GM12878 (cell line): ENCODE measurements around the gene ACACB. TPM values are rescaled to one million over a fixed set of nuclear protein-coding genes. Genes with fewer than 3 reads are reported as not detected.

ENCODE experiments used
- ATAC-seq: fragments of 200-7000 bp; cut with Tn5 transposase; 3 replicates; pipeline ENCODE4 v1.9.1; 2020; ENCODE audit warnings: mild to moderate bottlenecking, moderate library complexity
- BruUV-seq: library from RNA; stranded (reverse); fragments of 400-500 nt; replicated peaks from 2 replicates; lab custom pipeline; 2021; lab: Mats Ljungman, UMichigan
- CTCF ChIA-PET: fragments of 300-600 bp; sonication (Branson Sonifier 250); formaldehyde crosslinking; extraction: SDS; loops from one replicate; lab custom pipeline; 2021; ENCODE audit warnings: inconsistent platforms; lab: Yijun Ruan, JAX
- POLR2A ChIA-PET: fragments of 350-600 bp; formaldehyde crosslinking; extraction: SDS; loops from one replicate; lab custom pipeline; 2021; ENCODE audit warnings: inconsistent platforms; lab: Charles Lee
- RAD21 ChIA-PET: fragments of 300-600 bp; sonication (Branson Sonifier 250); formaldehyde crosslinking; loops from one replicate; lab custom pipeline; 2023; ENCODE audit warnings: antibody characterized with exemption; ENCODE audit not compliant: unreplicated experiment; lab: Charles Lee
- SMC1A ChIA-PET: fragments of 300-600 bp; sonication (Branson Sonifier 250); formaldehyde crosslinking; loops from one replicate; lab custom pipeline; 2023; ENCODE audit not compliant: unreplicated experiment, uncharacterized antibody; lab: Charles Lee
- DNase-seq: peaks from one replicate; pipeline ENCODE4 v3.0.0-alpha.2; 2011; ENCODE audit warnings: low read depth, low spot score
- FAIRE-seq: peaks from 3 replicates; lab custom pipeline; 2011; peaks lifted over from hg19 to GRCh38; lab: Jason Lieb, UNC
- H2AFZ ChIP-seq: 2 replicates; pipeline ENCODE4 v1.6.0; 2011; ENCODE audit warnings: low read depth, low read length, control low read depth; ENCODE audit not compliant: control insufficient read depth
- H3K27ac ChIP-seq: 2 replicates; pipeline ENCODE4 v1.5.1; 2011; ENCODE audit warnings: control low read depth; ENCODE audit not compliant: control insufficient read depth, insufficient read depth
- H3K27me3 ChIP-seq, 2 experiments: replicated peaks in 1 of 2; 2 replicates each; pipeline versions ENCODE4 v1.6.0 to v1.6.1; 2011; ENCODE audit warnings: low read length in 1 of 2; ENCODE audit not compliant: control insufficient read depth in 2 of 2, insufficient read depth in 2 of 2
- H3K36me3 ChIP-seq, 2 experiments: 2 replicates each; pipeline ENCODE4 v1.5.1; 2011; ENCODE audit warnings: low read length in 1 of 2; ENCODE audit not compliant: control insufficient read depth in 2 of 2, insufficient read depth in 2 of 2
- H3K4me1 ChIP-seq: 2 replicates; pipeline ENCODE4 v1.6.1; 2011; ENCODE audit warnings: mild to moderate bottlenecking, low read length, moderate library complexity, mixed read lengths; ENCODE audit not compliant: control insufficient read depth, insufficient read depth
- H3K4me2 ChIP-seq: 2 replicates; pipeline ENCODE4 v1.6.0; 2011; ENCODE audit warnings: control low read depth; ENCODE audit not compliant: control insufficient read depth, insufficient read depth
- H3K4me3 ChIP-seq: fragments of 200-600 bp; sonication (generic); 2 replicates; pipeline ENCODE4 v1.5.1; 2016
- H3K79me2 ChIP-seq: 2 replicates; pipeline ENCODE4 v1.6.0; 2011; ENCODE audit warnings: low read length; ENCODE audit not compliant: control insufficient read depth, insufficient read depth
- H3K9ac ChIP-seq: 2 replicates; pipeline ENCODE4 v1.8.0; 2011; ENCODE audit warnings: low read length, control low read depth, mixed read lengths; ENCODE audit not compliant: control insufficient read depth, insufficient read depth
- H3K9me3 ChIP-seq: replicated peaks from 3 replicates; pipeline ENCODE4 v1.5.1; 2011; ENCODE audit warnings: mild to moderate bottlenecking, low read length; ENCODE audit not compliant: control insufficient read depth, insufficient read depth
- H4K20me1 ChIP-seq: 2 replicates; pipeline ENCODE4 v1.6.0; 2011; ENCODE audit not compliant: control insufficient read depth, insufficient read depth
- ATF2 ChIP-seq: IDR thresholded peaks from 2 replicates; pipeline ENCODE4 v1.6.1; 2012; ENCODE audit warnings: low read length, inconsistent platforms
- EZH2 ChIP-seq: IDR thresholded peaks from 2 replicates; pipeline ENCODE4 v1.6.1; 2012; ENCODE audit warnings: low read depth, mild to moderate bottlenecking, control low read depth, inconsistent platforms, low read length, borderline replicate concordance; ENCODE audit not compliant: control insufficient read depth
- FOXM1 ChIP-seq: IDR thresholded peaks from 2 replicates; pipeline ENCODE4 v1.6.1; 2012; ENCODE audit warnings: low read depth, mild to moderate bottlenecking, inconsistent platforms, low read length, moderate library complexity
- IKZF2 ChIP-seq, 2 experiments: fragments of 450-650 bp; IDR thresholded peaks; 2 replicates each; pipeline ENCODE4 v1.6.1; 2017; ENCODE audit warnings: mild to moderate bottlenecking in 2 of 2, moderate library complexity in 2 of 2
- IRF4 ChIP-seq: IDR thresholded peaks from 2 replicates; pipeline ENCODE4 v1.6.1; 2011; ENCODE audit warnings: low read depth, low read length
- JUND ChIP-seq: IDR thresholded peaks from 2 replicates; pipeline ENCODE4 v1.6.1; 2012; ENCODE audit warnings: low read depth, mild to moderate bottlenecking, low read length, improper control_type of control experiment, moderate library complexity
- LARP7 ChIP-seq: fragments of 450-650 bp; IDR thresholded peaks from 2 replicates; pipeline ENCODE4 v1.6.1; 2017; ENCODE audit warnings: mild to moderate bottlenecking
- SIN3A ChIP-seq: IDR thresholded peaks from 2 replicates; pipeline ENCODE4 v1.6.1; 2012; ENCODE audit warnings: low read depth, low read length, improper control_type of control experiment
- STAT1 ChIP-seq: fragments of 450-650 bp; conservative IDR thresholded peaks from 2 replicates; pipeline ENCODE4 v1.6.1; 2014; ENCODE audit warnings: antibody characterized with exemption, mild to moderate bottlenecking
- SUZ12 ChIP-seq: fragments of 200-600 bp; sonication (generic); IDR thresholded peaks from one replicate; pipeline ENCODE4 v1.6.1; 2018; ENCODE audit warnings: antibody characterized with exemption, mild to moderate bottlenecking; ENCODE audit not compliant: unreplicated experiment
- YBX1 ChIP-seq: fragments of 450-650 bp; IDR thresholded peaks from 2 replicates; pipeline ENCODE4 v1.6.1; 2016; ENCODE audit warnings: antibody characterized with exemption
- WGBS: methylation state at CpG from one replicate; pipeline ENCODE4 v1.1.6; 2016; ENCODE audit warnings: low lambda C conversion rate; ENCODE audit not compliant: insufficient replicate concordance, insufficient coverage; ENCODE audit errors: missing lambda C conversion rate; 5-methylcytosine and 5-hydroxymethylcytosine counted together
- in situ Hi-C: fragments of 300-500 bp; cut with MboI; formaldehyde crosslinking; loops from 9 replicates; pipeline ENCODE4 v1.14.3; 2018; ENCODE audit warnings: mixed read lengths
- intact Hi-C: fragments of 100-400 bp; cut with micrococcal nuclease; formaldehyde crosslinking; loops from one replicate; pipeline ENCODE4 v1.14.2; 2022; ENCODE audit not compliant: unreplicated experiment
- polyA plus RNA-seq, 11 experiments: library from polyadenylated mRNA; depleted of rRNA in 4 of 11; unstranded in 6 of 11; stranded (reverse) in 5 of 11; fragments of >200 nt; fragmentation: Nextera tagmentation in 4 of 11; fragmentation: Illumina TruSeq in 1 of 11; extraction: Ambion mirVana in 4 of 11; extraction: Trizol in 1 of 11; gene quantifications; 1 replicate in 1 of 11; 2 replicates in 10 of 11; pipeline versions ENCODE4 v1.2.1 to v1.2.3, GENCODE V29; 2011 to 2016; ENCODE audit warnings: inconsistent platforms in 2 of 11, missing spikeins in 2 of 11, low read depth in 1 of 11
- total RNA-seq, 4 experiments: library from RNA; depleted of rRNA in 3 of 4; stranded (reverse); fragments of >200 nt in 3 of 4; fragmentation: Illumina TruSeq in 1 of 4; extraction: Trizol in 1 of 4; gene quantifications; 2 replicates each; pipeline versions ENCODE4 v1.2.1 to v1.2.3, GENCODE V29; 2013 to 2021

Gene ACACB
- total and polyA plus RNA-seq, 10 of the 15 experiments (the other 5 are each of a cell fraction or from before 2014, with no cell fraction given) = 0.05 to 1.9 (median 0.38) TPM; not detected in 2

- intact Hi-C loops = no loop called here
- Histone ChIP-seq H3K27me3 (no peaks in the 10 kb centered on the region), H3K36me3 (no peaks in the 10 kb centered on the region), H3K27ac (no peak overlapping the region), H3K4me2 (no peak overlapping the region), H2AFZ (no peak overlapping the region), H3K4me1 (no peaks in the 10 kb centered on the region), H3K79me2 (no peaks in the 10 kb centered on the region), H3K9ac (no peak overlapping the region), H3K9me3 (no peaks in the 10 kb centered on the region), H3K4me3 (no peak overlapping the region), H4K20me1 (no peaks in the 10 kb centered on the region)
- no TSS peak for BruUV-seq
- WGBS = 49% methylated on average over 13 of the region's 18 CpGs
- CTCF ChIA-PET = interaction anchor here (0.6 kb wide), 1 partner anchor 211 kb away, joined by 3 read pairs; no protein-coding TSS in a partner anchor
- POLR2A ChIA-PET = no interaction called here
- TF ChIP-seq ATF2 (no peak), JUND (no peak), EZH2 (no peak), IKZF2 (IDR thresholded peaks at IDR 0.05) (no peak), SUZ12 (no peak), FOXM1 (no peak), LARP7 (no peak), STAT1 (no peak), IRF4 (no peak), SIN3A (no peak), YBX1 (no peak)
- RAD21 ChIA-PET = no interaction called here
- in situ Hi-C loops = no loop called here
- SMC1A ChIA-PET = no interaction called here
- ATAC-seq (no peak), FAIRE-seq (no peak), DNase-seq (no peak)
These were observed 106.1 kb downstream of the ACACB start for GRCh38 chr12:109222496-109222895.
